H9 (cell line): ENCODE results near the gene LMBRD2. TPM values are rescaled to one million over a fixed set of nuclear protein-coding genes. Genes with fewer than 3 reads are reported as not detected.

Experiments used
- DNase-seq: peaks from one replicate; pipeline ENCODE4 v3.0.0-alpha.2; 2017
- H2AFZ ChIP-seq: one replicate; pipeline ENCODE4 v1.6.1; 2013; ENCODE audit warnings: mild to moderate bottlenecking, low read length, control low read depth, moderate library complexity
- H2AK5ac ChIP-seq: 2 replicates; pipeline ENCODE4 v1.6.1; 2013; ENCODE audit warnings: low read length, control low read depth, mixed read lengths; ENCODE audit not compliant: insufficient read length
- H2BK120ac ChIP-seq: one replicate; pipeline ENCODE4 v1.6.1; 2013; ENCODE audit warnings: low read depth, mild to moderate bottlenecking, low read length, control low read depth, inconsistent platforms; ENCODE audit not compliant: poor library complexity, severe bottlenecking
- H2BK12ac ChIP-seq: 2 replicates; pipeline ENCODE4 v1.6.1; 2013; ENCODE audit warnings: low read length, control low read depth, mixed read lengths, low read depth; ENCODE audit not compliant: insufficient read length
- H2BK15ac ChIP-seq: 2 replicates; pipeline ENCODE4 v1.6.1; 2013; ENCODE audit warnings: low read depth, low read length, control low read depth
- H2BK20ac ChIP-seq: one replicate; pipeline ENCODE4 v1.6.1; 2013; ENCODE audit warnings: low read depth, mild to moderate bottlenecking, low read length, control low read depth, inconsistent platforms; ENCODE audit not compliant: poor library complexity, severe bottlenecking
- H2BK5ac ChIP-seq: 2 replicates; pipeline ENCODE4 v1.6.1; 2013; ENCODE audit warnings: low read length, control low read depth, mixed read lengths; ENCODE audit not compliant: insufficient read length
- H3K14ac ChIP-seq: 2 replicates; pipeline ENCODE4 v1.6.1; 2013; ENCODE audit warnings: low read length, control low read depth; ENCODE audit not compliant: insufficient read depth
- H3K18ac ChIP-seq: 2 replicates; pipeline ENCODE4 v1.6.1; 2013; ENCODE audit warnings: low read depth, mild to moderate bottlenecking, mixed read lengths, low read length, control low read depth; ENCODE audit not compliant: insufficient read length
- H3K23ac ChIP-seq: 2 replicates; pipeline ENCODE4 v1.6.1; 2013; ENCODE audit warnings: low read length, control low read depth, mixed read lengths, low read depth; ENCODE audit not compliant: insufficient read length
- H3K23me2 ChIP-seq: 2 replicates; pipeline ENCODE4 v1.6.1; 2013; ENCODE audit warnings: low read depth, mild to moderate bottlenecking, mixed read lengths, low read length, control low read depth; ENCODE audit not compliant: insufficient read length, poor library complexity, severe bottlenecking
- H3K27ac ChIP-seq: 2 replicates; pipeline ENCODE4 v1.5.1; 2013; ENCODE audit warnings: low read length, control low read depth, mixed read lengths, low read depth; ENCODE audit not compliant: insufficient read length
- H3K27me3 ChIP-seq: 2 replicates; pipeline ENCODE4 v1.6.1; 2013; ENCODE audit warnings: low read length, control low read depth, inconsistent platforms; ENCODE audit not compliant: insufficient read depth
- H3K4ac ChIP-seq: 2 replicates; pipeline ENCODE4 v1.6.1; 2013; ENCODE audit warnings: low read depth, mild to moderate bottlenecking, control low read depth, inconsistent platforms, low read length, moderate library complexity
- H3K4me1 ChIP-seq: 2 replicates; pipeline ENCODE4 v1.6.1; 2013; ENCODE audit warnings: low read length, control low read depth, inconsistent platforms; ENCODE audit not compliant: insufficient read depth
- H3K4me2 ChIP-seq: 2 replicates; pipeline ENCODE4 v1.6.1; 2013; ENCODE audit warnings: low read length, control low read depth, mixed read lengths; ENCODE audit not compliant: insufficient read length, insufficient read depth
- H3K56ac ChIP-seq: 2 replicates; pipeline ENCODE4 v1.6.1; 2013; ENCODE audit warnings: low read depth, mild to moderate bottlenecking, mixed read lengths, low read length, control low read depth; ENCODE audit not compliant: insufficient read length
- H3K79me1 ChIP-seq: 2 replicates; pipeline ENCODE4 v1.6.1; 2013; ENCODE audit warnings: low read depth, mild to moderate bottlenecking, moderate library complexity, low read length, control low read depth, inconsistent platforms; ENCODE audit not compliant: insufficient read depth, poor library complexity, severe bottlenecking
- H3K79me2 ChIP-seq: 2 replicates; pipeline ENCODE4 v1.6.1; 2013; ENCODE audit warnings: low read length, control low read depth, inconsistent platforms; ENCODE audit not compliant: insufficient read depth
- H3K9ac ChIP-seq: 2 replicates; pipeline ENCODE4 v1.6.1; 2013; ENCODE audit warnings: low read length, control low read depth, mixed read lengths; ENCODE audit not compliant: insufficient read length; ENCODE audit errors: extremely low read depth
- H3K9me3 ChIP-seq: one replicate; pipeline ENCODE4 v1.6.1; 2013; ENCODE audit warnings: low read depth, low read length, inconsistent platforms; ENCODE audit not compliant: control insufficient read depth
- H3T11ph ChIP-seq: one replicate; pipeline ENCODE4 v1.6.1; 2013; ENCODE audit warnings: mild to moderate bottlenecking, low read length, control low read depth, inconsistent platforms
- H4K20me1 ChIP-seq: one replicate; pipeline ENCODE4 v1.6.1; 2013; ENCODE audit not compliant: control insufficient read depth, insufficient read length, insufficient read depth
- H4K5ac ChIP-seq: 2 replicates; pipeline ENCODE4 v1.6.1; 2013; ENCODE audit warnings: low read depth, mild to moderate bottlenecking, mixed read lengths, low read length, control low read depth; ENCODE audit not compliant: insufficient read length
- H4K8ac ChIP-seq: replicated peaks from 2 replicates; pipeline ENCODE4 v1.6.1; 2013; ENCODE audit warnings: low read length, control low read depth, mixed read lengths, low read depth; ENCODE audit not compliant: insufficient read length
- H4K91ac ChIP-seq: 2 replicates; pipeline ENCODE4 v1.6.1; 2013; ENCODE audit warnings: low read depth, mild to moderate bottlenecking, moderate library complexity, mixed read lengths, low read length, control low read depth; ENCODE audit not compliant: insufficient read length
- H3K27ac Mint-ChIP-seq, 3 experiments: 2 replicates in 2 of 3; 3 replicates in 1 of 3; pipeline ENCODE4 v1.8.0; 2020 to 2021; ENCODE audit warnings: mixed read lengths in 3 of 3, mild to moderate bottlenecking in 1 of 3, moderate library complexity in 1 of 3
- H3K27me3 Mint-ChIP-seq: 2 replicates; pipeline ENCODE4 v1.8.0; 2021; ENCODE audit warnings: low read depth, mild to moderate bottlenecking, moderate library complexity, mixed read lengths
- H3K36me3 Mint-ChIP-seq, 3 experiments: 2 replicates in 2 of 3; 3 replicates in 1 of 3; pipeline ENCODE4 v1.8.0; 2020 to 2021; ENCODE audit warnings: low read depth in 3 of 3, mixed read lengths in 3 of 3; ENCODE audit not compliant: insufficient read depth in 1 of 3
- H3K4me1 Mint-ChIP-seq, 2 experiments: 2 replicates each; pipeline ENCODE4 v1.8.0; 2020; ENCODE audit warnings: mixed read lengths in 2 of 2
- H3K4me3 Mint-ChIP-seq, 2 experiments: 2 replicates in 1 of 2; 3 replicates in 1 of 2; pipeline ENCODE4 v1.8.0; 2020 to 2021; ENCODE audit warnings: mild to moderate bottlenecking in 2 of 2, mixed read lengths in 2 of 2, moderate library complexity in 1 of 2
- H3K9me3 Mint-ChIP-seq, 2 experiments: 2 replicates in 1 of 2; 3 replicates in 1 of 2; pipeline ENCODE4 v1.8.0; 2020; ENCODE audit warnings: mild to moderate bottlenecking in 2 of 2, mixed read lengths in 2 of 2, moderate library complexity in 1 of 2
- CTCF ChIP-seq: fragments of 200-600 bp; sonication (generic); conservative IDR thresholded peaks from 3 replicates; pipeline ENCODE4 v1.8.0; 2021; ENCODE audit warnings: antibody characterized with exemption, mild to moderate bottlenecking
- WGBS: extraction: QIAGEN DNeasy Blood & Tissue Kit; methylation state at CpG from one replicate; pipeline ENCODE4 v1.1.7; 2013; ENCODE audit warnings: missing lambda C conversion rate, low lambda C conversion rate, mixed read lengths; ENCODE audit not compliant: insufficient read length; ENCODE audit errors: extremely low coverage; 5-methylcytosine and 5-hydroxymethylcytosine counted together
- total RNA-seq: library from RNA; stranded (reverse); gene quantifications from 2 replicates; pipeline ENCODE4 v1.2.1, GENCODE V29; 2021

Gene LMBRD2
- total RNA-seq, 1 experiment from 2014 or later = 5.3 TPM

DNA sequence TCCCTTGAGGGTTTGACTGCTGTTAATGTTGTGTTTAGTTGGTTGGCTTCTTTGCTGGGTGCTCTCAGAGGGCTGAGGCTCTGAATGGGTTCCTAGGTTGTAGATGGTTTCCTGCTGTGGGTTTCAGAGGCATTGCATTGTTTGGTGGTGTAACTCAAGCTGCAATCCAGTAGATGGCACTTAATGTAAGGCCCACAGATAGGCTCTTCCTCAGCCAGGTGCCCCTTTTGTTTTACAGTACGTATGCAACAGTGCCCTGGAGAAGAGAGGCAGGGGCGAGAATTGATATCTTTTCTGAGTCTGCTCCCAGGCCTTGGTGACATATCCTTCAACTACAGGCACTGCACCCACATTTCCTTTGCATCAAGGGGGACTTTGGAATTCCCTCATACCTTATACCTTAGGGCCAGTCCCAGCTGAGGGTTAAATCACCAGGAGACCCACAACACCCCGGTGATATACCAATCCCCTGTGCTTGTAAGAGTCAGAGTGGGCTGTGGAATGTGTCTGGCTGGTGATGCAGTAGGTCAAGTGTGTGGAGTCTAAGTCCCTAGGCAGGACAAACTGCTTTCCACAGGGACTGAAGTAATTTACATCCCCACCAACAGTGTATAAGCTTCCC, 78.0 kb downstream of the LMBRD2 start:
- Histone ChIP-seq H3K23me2 (no peaks in the 10 kb centered on the region), H3K27me3 (no peaks in the 10 kb centered on the region), H2BK15ac (no peak overlapping the region), H3K4me2 (no peak overlapping the region), H2BK12ac (no peak overlapping the region), H3K9ac (no peak overlapping the region), H3T11ph (no peak overlapping the region), H2AK5ac (no peak overlapping the region), H3K4ac (no peak overlapping the region), H3K14ac (no peak overlapping the region), H3K56ac (no peak overlapping the region), H2BK5ac (no peak overlapping the region), H4K8ac (no peak overlapping the region), H3K27ac (no peak overlapping the region), H2BK120ac (no peak overlapping the region), H3K79me1 (no peaks in the 10 kb centered on the region), H3K18ac (no peak overlapping the region), H2BK20ac (no peak overlapping the region), H3K79me2 (no peaks in the 10 kb centered on the region), H4K91ac (no peak overlapping the region), H3K23ac (no peak overlapping the region), H4K5ac (no peak overlapping the region), H3K9me3 (no peaks in the 10 kb centered on the region), H2AFZ (no peak overlapping the region), H4K20me1 (no peaks in the 10 kb centered on the region), H3K4me1 (no peaks in the 10 kb centered on the region)
- peak; percentile 71 for DNase-seq
- Mint-ChIP-seq H3K36me3 (no peaks in the 10 kb centered on the region), H3K27me3 (peaks cover 10% of the 10 kb centered on the region), H3K9me3 (no peaks in the 10 kb centered on the region; a peak in 1 of 5 replicates), H3K27ac (peak overlapping the region in 1 of 3 experiments; percentile 14; a peak in 1 of 7 replicates), H3K4me3 (no peak overlapping the region), H3K4me1 (peaks cover 17 to 26% of the 10 kb centered on the region in 2 experiments)
- no CpG with 5 or more reads among the region's 3 CpGs for WGBS
- TF ChIP-seq CTCF = peak; percentile 65
